Measurements from ENCODE around the gene RBM20. TPM values are rescaled to one million over a fixed set of nuclear protein-coding genes. Genes with fewer than 3 reads are reported as not detected.
"Not testable (repeated sequence)": the region's sequence is repeated elsewhere in the genome, so short reads cannot be mapped to it uniquely, and the experiment has no call there.

The RBM20 gene
- total RNA-seq, 8 experiments from 2014 or later = 0.31 to 19.1 (median 8.8) TPM

GRCh38 chr10:110725801-110726630, 81.9 kb downstream of the RBM20 start:
- Histone ChIP-seq H3K27ac (peak overlapping the region; percentile 9 to 44), H3K4me3 (no peak overlapping the region), H3K4me1 (replicated peaks in 1 of 2) (peaks cover 19 to 49% of the 10 kb centered on the region in 2 donors)
- WGBS, 10 experiments = 47 to 100% (median 81%) methylated on average over 1 to 5 of the region's 10 CpGs; no CpG with 5 or more reads in 2 of the 10 experiments
- peak in 7 of 8 experiments; percentile 25 to 94 (median 90) for ATAC-seq (replicated peaks in 6 of 8)
- in situ Hi-C loops (cut with MboI; ENCODE audit: low pct_unique_long_range_greater_than_20kb in 2 of 9, low sequenced_read_pairs in 9 of 9, unreplicated experiment in 9 of 9) = loop anchor here in 1 of 9 experiments (25.0 kb wide), 1 partner anchor 114 kb away; no protein-coding TSS in a partner anchor

GRCh38 chr10:110727785-110728184, 83.6 kb downstream of the RBM20 start:
- peaks cover 19 to 48% of the 10 kb centered on the region in 2 donors for H3K4me1 ChIP-seq (replicated peaks in 1 of 2)
- not testable (repeated sequence) for H3K4me3 ChIP-seq; ATAC-seq (replicated peaks in 6 of 8); H3K27ac ChIP-seq
- WGBS, 10 experiments = 33 to 100% (median 100%) methylated on average over 1 of the region's 2 CpGs; no CpG with 5 or more reads in 7 of the 10 experiments
- in situ Hi-C loops (cut with MboI; ENCODE audit: low pct_unique_long_range_greater_than_20kb in 2 of 9, low sequenced_read_pairs in 9 of 9, unreplicated experiment in 9 of 9) = loop anchor here in 1 of 9 experiments (25.0 kb wide), 1 partner anchor 115 kb away; no protein-coding TSS in a partner anchor

- in situ Hi-C loops (cut with MboI; ENCODE audit: low pct_unique_long_range_greater_than_20kb in 2 of 9, low sequenced_read_pairs in 9 of 9, unreplicated experiment in 9 of 9) = loop anchor here in 1 of 9 experiments (25.0 kb wide), 1 partner anchor 118 kb away; no protein-coding TSS in a partner anchor
- ATAC-seq (replicated peaks in 6 of 8) = peak in 1 of 8 experiments; percentile 42
Observed at GRCh38 chr10:110730345-110731050, 86.4 kb downstream of the RBM20 start.

GRCh38 chr10:110733218-110733952, 89.2 kb downstream of the RBM20 start:
- H3K4me3 ChIP-seq = peak overlapping the region in 2 of 5 donors; percentile 6 to 18
- ATAC-seq (replicated peaks in 6 of 8) = peak in 5 of 8 experiments; percentile 56 to 84 (median 63)
- peaks cover 21 to 35% of the 10 kb centered on the region in 2 donors for H3K4me1 ChIP-seq (replicated peaks in 1 of 2)
- WGBS, 10 experiments = 39 to 89% (median 58%) methylated on average over 2 to 11 of the region's 16 CpGs
- in situ Hi-C loops (cut with MboI; ENCODE audit: low pct_unique_long_range_greater_than_20kb in 2 of 9, low sequenced_read_pairs in 9 of 9, unreplicated experiment in 9 of 9) = loop anchor here in 1 of 9 experiments (25.0 kb wide), 1 partner anchor 121 kb away; no protein-coding TSS in a partner anchor
- H3K27ac ChIP-seq = peak overlapping the region; percentile 51 to 74

More at GRCh38 chr10:110730345-110731050, 86.4 kb downstream of the RBM20 start:
- H3K4me3 ChIP-seq = no peak overlapping the region
- no peak overlapping the region for H3K27ac ChIP-seq
- WGBS, 10 experiments = 26 to 100% (median 78%) methylated on average over 1 to 10 of the region's 11 CpGs; no CpG with 5 or more reads in 2 of the 10 experiments
- H3K4me1 ChIP-seq (replicated peaks in 1 of 2) = peaks cover 30 to 45% of the 10 kb centered on the region in 2 donors

- in situ Hi-C loops (cut with MboI; ENCODE audit: low pct_unique_long_range_greater_than_20kb in 2 of 9, low sequenced_read_pairs in 9 of 9, unreplicated experiment in 9 of 9) = loop anchor here in 1 of 9 experiments (25.0 kb wide), 1 partner anchor 123 kb away; no protein-coding TSS in a partner anchor
- Histone ChIP-seq H3K4me1 (replicated peaks in 1 of 2) (peaks cover 18 to 35% of the 10 kb centered on the region in 2 donors), H3K4me3 (no peak overlapping the region), H3K27ac (no peak overlapping the region)
- WGBS, 10 experiments = 0 to 100% (median 94%) methylated on average over 1 to 5 of the region's 6 CpGs; no CpG with 5 or more reads in 3 of the 10 experiments
- no peak for ATAC-seq (replicated peaks in 6 of 8)
Observed at GRCh38 chr10:110735620-110736027, 91.5 kb downstream of the RBM20 start.

GRCh38 chr10:110737886-110738634, 93.9 kb downstream of the RBM20 start:
- Histone ChIP-seq H3K4me1 (replicated peaks in 1 of 2) (peaks cover 10 to 16% of the 10 kb centered on the region in 2 donors), H3K27ac (no peak overlapping the region), H3K4me3 (no peak overlapping the region)
- in situ Hi-C loops (cut with MboI; ENCODE audit: low pct_unique_long_range_greater_than_20kb in 2 of 9, low sequenced_read_pairs in 9 of 9, unreplicated experiment in 9 of 9) = loop anchor here in 1 of 9 experiments (25.0 kb wide), 1 partner anchor 126 kb away; no protein-coding TSS in a partner anchor
- 40 to 100% (median 80%) methylated on average over 1 to 7 of the region's 7 CpGs; no CpG with 5 or more reads in 4 of the 10 experiments for WGBS, 10 experiments
- ATAC-seq (replicated peaks in 6 of 8) = no peak

GRCh38 chr10:110739811-110740271, 95.7 kb downstream of the RBM20 start:
- in situ Hi-C loops (cut with MboI; ENCODE audit: low pct_unique_long_range_greater_than_20kb in 2 of 9, low sequenced_read_pairs in 9 of 9, unreplicated experiment in 9 of 9) = loop anchor here in 1 of 9 experiments (25.0 kb wide), 1 partner anchor 128 kb away; no protein-coding TSS in a partner anchor
- Histone ChIP-seq H3K27ac (no peak overlapping the region), H3K4me1 (replicated peaks in 1 of 2) (no peaks in the 10 kb centered on the region), H3K4me3 (no peak overlapping the region)
- peak in 2 of 8 experiments; percentile 41 to 79 for ATAC-seq (replicated peaks in 6 of 8)
- WGBS, 10 experiments = 20 to 100% (median 57%) methylated on average over 1 to 5 of the region's 7 CpGs; no CpG with 5 or more reads in 3 of the 10 experiments

GRCh38 chr10:110742801-110743200, 98.7 kb downstream of the RBM20 start:
- in situ Hi-C loops (cut with MboI; ENCODE audit: low pct_unique_long_range_greater_than_20kb in 2 of 9, low sequenced_read_pairs in 9 of 9, unreplicated experiment in 9 of 9) = loop anchor here in 1 of 9 experiments (25.0 kb wide), 1 partner anchor 130 kb away; no protein-coding TSS in a partner anchor
- WGBS, 10 experiments = 50 to 100% (median 91%) methylated on average over 1 to 6 of the region's 6 CpGs; no CpG with 5 or more reads in 4 of the 10 experiments
- no peak overlapping the region for H3K4me3 ChIP-seq
- no peaks in the 10 kb centered on the region for H3K4me1 ChIP-seq (replicated peaks in 1 of 2)
- no peak for ATAC-seq (replicated peaks in 6 of 8)
- no peak overlapping the region for H3K27ac ChIP-seq

- WGBS, 10 experiments = 26 to 100% (median 56%) methylated on average over 1 to 5 of the region's 5 CpGs; no CpG with 5 or more reads in 2 of the 10 experiments
- Histone ChIP-seq H3K27ac (no peak overlapping the region), H3K4me1 (replicated peaks in 1 of 2) (no peaks in the 10 kb centered on the region), H3K4me3 (no peak overlapping the region)
- ATAC-seq (replicated peaks in 6 of 8) = no peak
- in situ Hi-C loops (cut with MboI; ENCODE audit: low pct_unique_long_range_greater_than_20kb in 2 of 9, low sequenced_read_pairs in 9 of 9, unreplicated experiment in 9 of 9) = loop anchor here in 1 of 9 experiments (25.0 kb wide), 1 partner anchor 132 kb away; no protein-coding TSS in a partner anchor
Observed at GRCh38 chr10:110744782-110745181, 100.6 kb downstream of the RBM20 start.

GRCh38 chr10:110746254-110746826, 102.2 kb downstream of the RBM20 start:
- in situ Hi-C loops (cut with MboI; ENCODE audit: low pct_unique_long_range_greater_than_20kb in 2 of 9, low sequenced_read_pairs in 9 of 9, unreplicated experiment in 9 of 9) = loop anchor here in 1 of 9 experiments (25.0 kb wide), 1 partner anchor 134 kb away; no protein-coding TSS in a partner anchor
- no peak overlapping the region for H3K27ac ChIP-seq
- peak; percentile 48 to 94 (median 68) for ATAC-seq (replicated peaks in 6 of 8)
- no peak overlapping the region for H3K4me3 ChIP-seq
- no peaks in the 10 kb centered on the region for H3K4me1 ChIP-seq (replicated peaks in 1 of 2)
- 0 to 80% (median 11%) methylated on average over 1 to 3 of the region's 4 CpGs; no CpG with 5 or more reads in 2 of the 10 experiments for WGBS, 10 experiments

Data from motor neuron (in vitro differentiated cells).